ENCODE measurements around the gene PRDM15. TPM values are rescaled to one million over a fixed set of nuclear protein-coding genes. Genes with fewer than 3 reads are reported as not detected.

The PRDM15 gene
- polyA plus RNA-seq, 1 donor: 3.8 TPM

Other genes with a start within 250 kb of the PRDM15 start
- 0.15 TPM for gene RIPK4, start 112.3 kb downstream of the PRDM15 start, polyA plus RNA-seq (ENCODE audit: insufficient read length)
- 9.6 TPM for gene C2CD2, start 74.7 kb upstream of the PRDM15 start, polyA plus RNA-seq (ENCODE audit: insufficient read length)
- gene ZBTB21, start 131.0 kb upstream of the PRDM15 start, polyA plus RNA-seq (ENCODE audit: insufficient read length): 5.1 TPM
- not detected for gene UMODL1, start 192.0 kb upstream of the PRDM15 start, polyA plus RNA-seq (ENCODE audit: insufficient read length)